Measurements from ENCODE around the gene GJA3.

GRCh38 chr13:20190076-20190475 is 29.2 kb upstream of the GJA3 start:
- no peak for TF ChIP-seq CTCF (IDR thresholded peaks at IDR 0.05; ENCODE audit: control extremely low read depth in 1 of 3, insufficient read depth in 1 of 3, low read depth in 1 of 3, low read length in 3 of 3)
- no peak for TF ChIP-seq CREB1 (IDR thresholded peaks at IDR 0.05)
- no peak for TF ChIP-seq POLR2A (IDR thresholded peaks at IDR 0.05; ENCODE audit: control extremely low read depth in 1 of 2, low read depth in 2 of 2, low read length in 2 of 2)
- TF ChIP-seq SRF (IDR thresholded peaks at IDR 0.05; ENCODE audit: low read depth, low read length), result no peak
- no peak for TF ChIP-seq JUN (IDR thresholded peaks at IDR 0.05; ENCODE audit: low read depth, low read length)
- no peak for TF ChIP-seq RAD21 (IDR thresholded peaks at IDR 0.05 in 1 of 2, conservative IDR thresholded peaks at IDR 0.05 in 1 of 2; ENCODE audit: low read depth in 2 of 2, low read length in 2 of 2)
- TF ChIP-seq, protein P1, sequence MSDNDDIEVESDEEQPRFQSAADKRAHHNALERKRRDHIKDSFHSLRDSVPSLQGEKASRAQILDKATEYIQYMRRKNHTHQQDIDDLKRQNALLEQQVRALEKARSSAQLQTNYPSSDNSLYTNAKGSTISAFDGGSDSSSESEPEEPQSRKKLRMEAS (IDR thresholded peaks at IDR 0.05), result no peak
